LNCAP (cell line): Measurements from ENCODE around the gene DNAJC4.

Experiments used
- CTCF ChIP-seq: fragments of 450-650 bp; IDR thresholded peaks from 2 replicates; pipeline ENCODE4 v1.5.1; 2017; ENCODE audit warnings: mild to moderate bottlenecking

The DNAJC4 gene

GRCh38 chr11:64220798-64221197 is 9.6 kb upstream of the DNAJC4 start:
- TF ChIP-seq CTCF: no peak

GRCh38 chr11:64222651-64223000 is 7.7 kb upstream of the DNAJC4 start:
- no peak for TF ChIP-seq CTCF

- no peak for TF ChIP-seq CTCF
Observed at GRCh38 chr11:64223001-64223651, 7.2 kb upstream of the DNAJC4 start.

GRCh38 chr11:64224151-64224890 is 6.0 kb upstream of the DNAJC4 start:
- TF ChIP-seq CTCF: no peak

GRCh38 chr11:64224891-64225607 is 5.3 kb upstream of the DNAJC4 start:
- no peak for TF ChIP-seq CTCF

- peak; percentile 34 for TF ChIP-seq CTCF
Observed at GRCh38 chr11:64225608-64226506, 4.5 kb upstream of the DNAJC4 start, which contains the start of the genes NUDT22 and TRPT1. Gene NUDT22, plus strand, starts transcription at chr11:64226274. Its CDS starts 379 bp downstream, at chr11:64226653. Gene TRPT1, minus strand, starts transcription at chr11:64226186. Its CDS starts 326 bp downstream, at chr11:64225860.

- TF ChIP-seq CTCF: no peak
Observed at GRCh38 chr11:64226507-64227051, 3.8 kb upstream of the DNAJC4 start.
